ENCODE results near the gene ATP2C1. TPM values are rescaled to one million over a fixed set of nuclear protein-coding genes. Genes with fewer than 3 reads are reported as not detected.

Gene ATP2C1
- total RNA-seq, 4 donors from 2014 or later, result 20.9 to 60.8 (median 44.6) TPM

DNA sequence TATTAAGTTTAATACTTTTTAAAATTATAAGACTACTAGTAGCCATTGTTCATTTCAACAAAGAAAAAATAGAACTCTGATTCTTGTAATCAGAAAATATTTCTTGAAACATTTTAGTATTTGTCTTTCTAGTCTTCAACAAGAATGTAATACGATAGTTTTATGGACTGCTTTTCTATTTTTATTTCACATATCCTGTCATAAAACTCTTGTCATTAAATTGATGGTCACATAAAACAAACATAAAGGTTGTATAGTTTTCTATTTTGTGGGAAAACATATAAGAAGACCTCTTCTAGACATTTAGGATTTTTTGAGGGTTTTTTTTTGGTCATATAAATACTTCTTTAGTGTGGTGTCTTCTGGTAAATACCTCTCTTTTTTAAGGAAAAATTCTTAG lies 62.4 kb downstream of the ATP2C1 start:
- Histone ChIP-seq H3K9me3 (no peaks in the 10 kb centered on the region), H3K4me1 (peaks cover 0 to 16% (median 3%) of the 10 kb centered on the region in 4 donors), H3K4me3 (no peak overlapping the region), H3K36me3 (peaks cover 0 to 41% (median 7%) of the 10 kb centered on the region in 4 donors), H3K27me3 (no peaks in the 10 kb centered on the region), H3K27ac (no peak overlapping the region)
- in situ Hi-C loops (cut with MboI; ENCODE audit: low pct_ligation_motif_present in 1 of 4, low pct_unique_long_range_greater_than_20kb in 1 of 4, low sequenced_read_pairs in 3 of 4), result no loop called here
- TF ChIP-seq, protein P1, sequence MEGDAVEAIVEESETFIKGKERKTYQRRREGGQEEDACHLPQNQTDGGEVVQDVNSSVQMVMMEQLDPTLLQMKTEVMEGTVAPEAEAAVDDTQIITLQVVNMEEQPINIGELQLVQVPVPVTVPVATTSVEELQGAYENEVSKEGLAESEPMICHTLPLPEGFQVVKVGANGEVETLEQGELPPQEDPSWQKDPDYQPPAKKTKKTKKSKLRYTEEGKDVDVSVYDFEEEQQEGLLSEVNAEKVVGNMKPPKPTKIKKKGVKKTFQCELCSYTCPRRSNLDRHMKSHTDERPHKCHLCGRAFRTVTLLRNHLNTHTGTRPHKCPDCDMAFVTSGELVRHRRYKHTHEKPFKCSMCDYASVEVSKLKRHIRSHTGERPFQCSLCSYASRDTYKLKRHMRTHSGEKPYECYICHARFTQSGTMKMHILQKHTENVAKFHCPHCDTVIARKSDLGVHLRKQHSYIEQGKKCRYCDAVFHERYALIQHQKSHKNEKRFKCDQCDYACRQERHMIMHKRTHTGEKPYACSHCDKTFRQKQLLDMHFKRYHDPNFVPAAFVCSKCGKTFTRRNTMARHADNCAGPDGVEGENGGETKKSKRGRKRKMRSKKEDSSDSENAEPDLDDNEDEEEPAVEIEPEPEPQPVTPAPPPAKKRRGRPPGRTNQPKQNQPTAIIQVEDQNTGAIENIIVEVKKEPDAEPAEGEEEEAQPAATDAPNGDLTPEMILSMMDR (IDR thresholded peaks at IDR 0.05), result no peak
- TF ChIP-seq POLR2A (IDR thresholded peaks at IDR 0.05) (no peak), POLR2AphosphoS5 (IDR thresholded peaks at IDR 0.05) (no peak), EP300 (IDR thresholded peaks at IDR 0.05; ENCODE audit: low read depth) (no peak)
- WGBS, 2 donors (ENCODE audit: low coverage in 1 of 2), result 31 to 55% methylated on average over 1 of the region's 1 CpG
- intact Hi-C loops (cut with DNase I; ENCODE audit: low total_unique reads), result no loop called here
- DNase-seq, result no peak

DNA sequence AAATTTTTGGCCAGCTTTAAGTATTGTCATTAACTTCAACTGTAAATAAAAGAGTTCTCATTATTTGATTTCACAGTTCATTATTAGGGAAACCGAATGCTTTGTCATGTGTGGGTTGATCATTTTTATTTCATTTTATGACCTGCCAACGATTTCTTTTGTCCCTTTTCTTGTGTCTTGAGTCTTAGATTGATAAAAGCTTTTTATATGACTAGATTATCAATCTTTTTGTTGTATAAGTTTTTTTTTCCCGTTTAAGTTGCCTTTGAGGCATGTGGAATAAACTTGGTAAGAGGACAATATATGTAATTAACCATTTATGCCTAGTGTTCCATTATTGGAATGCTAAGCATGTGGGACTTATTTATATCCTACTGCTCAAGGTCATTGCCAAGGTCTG lies 62.8 kb downstream of the ATP2C1 start:
- H3K4me1 ChIP-seq, result peaks cover 0 to 16% (median 3%) of the 10 kb centered on the region in 4 donors
- H3K4me3 ChIP-seq, result no peak overlapping the region
- intact Hi-C loops (cut with DNase I; ENCODE audit: low total_unique reads), result no loop called here
- in situ Hi-C loops (cut with MboI; ENCODE audit: low pct_ligation_motif_present in 1 of 4, low pct_unique_long_range_greater_than_20kb in 1 of 4, low sequenced_read_pairs in 3 of 4), result no loop called here
- H3K27me3 ChIP-seq, result no peaks in the 10 kb centered on the region
- TF ChIP-seq EP300 (IDR thresholded peaks at IDR 0.05; ENCODE audit: low read depth), result no peak
- TF ChIP-seq, protein P1 (IDR thresholded peaks at IDR 0.05), result no peak
- TF ChIP-seq POLR2AphosphoS5 (IDR thresholded peaks at IDR 0.05), result no peak
- TF ChIP-seq POLR2A (IDR thresholded peaks at IDR 0.05), result no peak
- DNase-seq, result no peak
- H3K27ac ChIP-seq, result no peak overlapping the region
- H3K9me3 ChIP-seq, result no peaks in the 10 kb centered on the region
- WGBS, 2 donors (ENCODE audit: low coverage in 1 of 2), result 48 to 66% methylated on average over 3 of the region's 3 CpGs
- peaks cover 0 to 41% (median 8%) of the 10 kb centered on the region in 4 donors for H3K36me3 ChIP-seq

DNA sequence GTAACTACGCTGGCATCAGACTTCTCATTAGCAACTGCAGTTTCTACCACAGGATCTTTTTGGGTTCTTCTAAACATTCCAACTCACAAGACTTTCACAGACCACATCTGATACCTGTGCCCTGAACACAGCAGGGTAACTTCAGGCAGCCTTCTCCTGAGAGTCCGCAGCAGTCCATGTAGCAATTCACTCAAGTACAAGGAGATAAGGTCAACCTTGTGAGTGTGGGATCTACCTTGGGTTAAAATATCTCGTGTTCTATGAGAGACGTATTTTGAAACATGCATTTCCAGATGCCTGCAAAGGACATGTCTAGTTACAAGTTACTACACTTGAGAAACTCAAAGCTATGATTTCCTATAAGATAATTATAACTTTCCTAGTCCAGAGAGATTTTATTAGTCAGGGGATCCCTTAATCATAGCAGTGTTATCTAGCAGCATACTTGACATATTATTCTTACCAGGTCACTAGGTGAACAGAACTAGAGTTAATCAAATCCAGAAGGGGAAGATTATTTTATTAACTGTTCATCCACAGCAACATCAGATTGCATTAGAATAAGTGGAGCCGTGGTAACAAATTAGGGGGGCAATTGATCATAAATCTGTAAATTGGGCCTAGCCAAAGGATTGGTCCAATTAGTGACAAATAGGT lies 66.4 kb downstream of the ATP2C1 start:
- TF ChIP-seq POLR2AphosphoS5 (IDR thresholded peaks at IDR 0.05) (no peak), POLR2A (IDR thresholded peaks at IDR 0.05) (no peak), EP300 (IDR thresholded peaks at IDR 0.05; ENCODE audit: low read depth) (no peak)
- TF ChIP-seq, protein P1 (IDR thresholded peaks at IDR 0.05), result no peak

DNA sequence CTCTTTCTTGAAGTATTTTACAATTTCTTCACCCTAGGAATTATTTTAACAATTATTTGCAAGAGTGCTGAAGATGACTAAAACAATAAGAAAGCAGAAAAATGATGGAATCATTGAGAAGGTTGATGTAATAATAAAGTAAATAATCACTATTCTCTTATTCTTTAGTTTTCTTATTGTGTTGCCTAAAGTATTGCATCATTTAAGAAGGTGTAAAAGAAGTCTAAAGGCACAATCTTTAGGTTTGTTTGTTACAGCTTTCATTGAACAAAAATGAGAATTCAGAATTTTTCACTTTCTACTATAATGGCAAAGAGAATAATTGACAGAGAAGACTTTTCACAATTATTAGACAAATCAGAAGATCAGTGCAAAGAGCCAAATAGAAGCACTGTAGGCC lies 67.6 kb downstream of the ATP2C1 start:
- TF ChIP-seq EP300 (IDR thresholded peaks at IDR 0.05; ENCODE audit: low read depth) (no peak), POLR2AphosphoS5 (IDR thresholded peaks at IDR 0.05) (no peak), POLR2A (IDR thresholded peaks at IDR 0.05) (no peak)
- TF ChIP-seq, protein P1 (IDR thresholded peaks at IDR 0.05), result no peak
- no peak overlapping the region for H3K27ac ChIP-seq
- H3K36me3 ChIP-seq, result peaks cover 0 to 42% (median 9%) of the 10 kb centered on the region in 4 donors
- intact Hi-C loops (cut with DNase I; ENCODE audit: low total_unique reads), result no loop called here
- no peaks in the 10 kb centered on the region for H3K9me3 ChIP-seq
- H3K4me3 ChIP-seq, result no peak overlapping the region
- DNase-seq, result no peak
- H3K27me3 ChIP-seq, result no peaks in the 10 kb centered on the region
- H3K4me1 ChIP-seq, result peaks cover 0 to 5% (median 3%) of the 10 kb centered on the region in 4 donors
- in situ Hi-C loops (cut with MboI; ENCODE audit: low pct_ligation_motif_present in 1 of 4, low pct_unique_long_range_greater_than_20kb in 1 of 4, low sequenced_read_pairs in 3 of 4), result no loop called here

More for the DNA sequence above, 66.4 kb downstream of the ATP2C1 start:
- H3K4me3 ChIP-seq, result no peak overlapping the region
- no peak overlapping the region for H3K27ac ChIP-seq
- no peaks in the 10 kb centered on the region for H3K27me3 ChIP-seq
- WGBS, 2 donors (ENCODE audit: low coverage in 1 of 2), result 95 to 96% methylated on average over 4 to 5 of the region's 5 CpGs
- H3K4me1 ChIP-seq, result peaks cover 0 to 16% (median 3%) of the 10 kb centered on the region in 4 donors
- in situ Hi-C loops (cut with MboI; ENCODE audit: low pct_ligation_motif_present in 1 of 4, low pct_unique_long_range_greater_than_20kb in 1 of 4, low sequenced_read_pairs in 3 of 4), result no loop called here
- H3K36me3 ChIP-seq, result peaks cover 0 to 36% (median 12%) of the 10 kb centered on the region in 4 donors
- intact Hi-C loops (cut with DNase I; ENCODE audit: low total_unique reads), result no loop called here
- no peaks in the 10 kb centered on the region for H3K9me3 ChIP-seq
- no peak for DNase-seq
